Upper lobe of left lung (tissue), 6 donors: ENCODE results near the gene HTR1D. TPM values are rescaled to one million over a fixed set of nuclear protein-coding genes. Genes with fewer than 3 reads are reported as not detected.
"Not testable (repeated sequence)": the region's sequence is repeated elsewhere in the genome, so short reads cannot be mapped to it uniquely, and the experiment has no call there.

Experiments
- ATAC-seq, 2 donors: fragments of 200-7000 bp; cut with Tn5 transposase; one replicate each; pipeline ENCODE4 v1.9.1; 2022; ENCODE audit warnings: mild to moderate bottlenecking in 2 of 2, moderate library complexity in 2 of 2; ENCODE audit not compliant: low FRiP score in 2 of 2
- DNase-seq, 2 donors: peaks; one replicate each; pipeline ENCODE4 v3.0.0-alpha.2; 2019 to 2020
- H3K27ac ChIP-seq, 4 donors: fragments of 200-600 bp; sonication (generic); one replicate each; pipeline ENCODE4 v1.5.1; 2016 to 2019
- H3K27me3 ChIP-seq, 4 donors: fragments of 200-600 bp; sonication (generic); one replicate each; pipeline ENCODE4 v1.5.1; 2017 to 2019
- H3K36me3 ChIP-seq, 4 donors: fragments of 200-600 bp; sonication (generic); one replicate each; pipeline ENCODE4 v1.5.1; 2016 to 2019
- H3K4me1 ChIP-seq, 4 donors: fragments of 200-600 bp; sonication (generic); one replicate each; pipeline ENCODE4 v1.5.1; 2018 to 2019
- H3K4me3 ChIP-seq, 4 donors: fragments of 200-600 bp; sonication (generic); one replicate each; pipeline ENCODE4 v1.5.1; 2017 to 2019; ENCODE audit warnings: mild to moderate bottlenecking in 2 of 4, moderate library complexity in 1 of 4
- H3K9me3 ChIP-seq, 4 donors: fragments of 200-600 bp; sonication (generic); one replicate each; pipeline ENCODE4 v1.5.1; 2018 to 2019
- EP300 ChIP-seq, 4 donors: sonication (generic); formaldehyde crosslinking; IDR thresholded peaks; one replicate each; pipeline ENCODE4 v1.5.1; 2017; ENCODE audit warnings: antibody characterized with exemption in 4 of 4, control low read depth in 2 of 4
- POLR2A ChIP-seq, 4 donors: fragments of 450-650 bp; IDR thresholded peaks; one replicate each; pipeline ENCODE4 v1.5.1; 2016 to 2017; ENCODE audit warnings: antibody characterized with exemption in 4 of 4, mild to moderate bottlenecking in 2 of 4
- POLR2AphosphoS5 ChIP-seq, 2 donors: sonication (generic); formaldehyde crosslinking; IDR thresholded peaks; one replicate each; pipeline ENCODE4 v1.5.1; 2017; ENCODE audit warnings: antibody characterized with exemption in 2 of 2
- WGBS, 2 donors: methylation state at CpG; one replicate each; pipeline ENCODE4 v1.1.5; 2017 to 2018; 5-methylcytosine and 5-hydroxymethylcytosine counted together
- total RNA-seq, 6 donors: library from RNA; depleted of rRNA in 4 of 6; stranded (reverse); fragments of >200 nt in 4 of 6; gene quantifications; one replicate each; pipeline versions ENCODE4 v1.1.0 to v1.2.1, GENCODE V29; 2016 to 2021
- TF ChIP-seq, protein P1 (sequence below), 6 experiments: fragments of 450-650 bp in 4 of 6; fragments of 200-600 bp in 2 of 6; sonication (generic) in 2 of 6; IDR thresholded peaks; one replicate each; pipeline ENCODE4 v1.5.1; 2016 to 2019; ENCODE audit warnings: antibody characterized with exemption in 6 of 6
- donor health status: DM: no; HTN: no; CAD: no; lungs with moderate emphysema.
- donor health status: DM: no; HTN: yes; CAD: no; lungs with severe emphysema.

HTR1D gene
- total RNA-seq, 6 donors from 2014 or later, result 0.20 to 0.51 (median 0.46) TPM; not detected in 3

DNA sequence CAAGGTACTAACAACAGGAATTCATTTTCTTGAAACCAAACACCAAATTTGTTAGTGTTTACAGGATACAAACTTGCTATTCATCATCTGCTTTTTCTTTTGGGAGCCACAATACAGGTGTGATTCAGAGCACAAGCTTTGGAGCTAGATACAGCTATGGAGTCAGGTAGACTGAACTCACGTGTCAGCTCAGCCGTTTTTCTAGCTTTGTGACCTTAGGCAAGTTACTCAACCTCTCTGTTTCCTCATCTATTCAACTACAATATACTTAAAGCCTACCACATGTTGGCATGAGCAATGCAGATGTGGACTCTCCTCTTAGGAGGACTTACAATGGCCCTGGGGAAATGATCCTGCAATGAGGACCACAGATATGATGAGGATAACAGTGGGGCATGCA is 6.3 kb downstream of the HTR1D start:
- H3K4me3 ChIP-seq, result no peak overlapping the region
- H3K27ac ChIP-seq, result no peak overlapping the region
- TF ChIP-seq, protein P1, sequence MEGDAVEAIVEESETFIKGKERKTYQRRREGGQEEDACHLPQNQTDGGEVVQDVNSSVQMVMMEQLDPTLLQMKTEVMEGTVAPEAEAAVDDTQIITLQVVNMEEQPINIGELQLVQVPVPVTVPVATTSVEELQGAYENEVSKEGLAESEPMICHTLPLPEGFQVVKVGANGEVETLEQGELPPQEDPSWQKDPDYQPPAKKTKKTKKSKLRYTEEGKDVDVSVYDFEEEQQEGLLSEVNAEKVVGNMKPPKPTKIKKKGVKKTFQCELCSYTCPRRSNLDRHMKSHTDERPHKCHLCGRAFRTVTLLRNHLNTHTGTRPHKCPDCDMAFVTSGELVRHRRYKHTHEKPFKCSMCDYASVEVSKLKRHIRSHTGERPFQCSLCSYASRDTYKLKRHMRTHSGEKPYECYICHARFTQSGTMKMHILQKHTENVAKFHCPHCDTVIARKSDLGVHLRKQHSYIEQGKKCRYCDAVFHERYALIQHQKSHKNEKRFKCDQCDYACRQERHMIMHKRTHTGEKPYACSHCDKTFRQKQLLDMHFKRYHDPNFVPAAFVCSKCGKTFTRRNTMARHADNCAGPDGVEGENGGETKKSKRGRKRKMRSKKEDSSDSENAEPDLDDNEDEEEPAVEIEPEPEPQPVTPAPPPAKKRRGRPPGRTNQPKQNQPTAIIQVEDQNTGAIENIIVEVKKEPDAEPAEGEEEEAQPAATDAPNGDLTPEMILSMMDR (IDR thresholded peaks at IDR 0.05), result no peak
- TF ChIP-seq POLR2AphosphoS5 (IDR thresholded peaks at IDR 0.05) (no peak), POLR2A (IDR thresholded peaks at IDR 0.05) (no peak), EP300 (IDR thresholded peaks at IDR 0.05) (no peak)
- 60 to 72% methylated on average over 2 of the region's 2 CpGs for WGBS, 2 donors
- no peaks in the 10 kb centered on the region for H3K4me1 ChIP-seq
- no peaks in the 10 kb centered on the region for H3K36me3 ChIP-seq
- ATAC-seq (no peak), DNase-seq (no peak)
- H3K27me3 ChIP-seq, result peaks cover 0 to 2% (median 0%) of the 10 kb centered on the region in 4 donors
- no peaks in the 10 kb centered on the region for H3K9me3 ChIP-seq

GRCh38 chr1:23210351-23210785 is 6.9 kb downstream of the HTR1D start:
- TF ChIP-seq POLR2A (IDR thresholded peaks at IDR 0.05) (no peak), POLR2AphosphoS5 (IDR thresholded peaks at IDR 0.05) (no peak), EP300 (IDR thresholded peaks at IDR 0.05) (no peak)
- TF ChIP-seq, protein P1 (IDR thresholded peaks at IDR 0.05), result no peak
- Histone ChIP-seq H3K9me3 (no peaks in the 10 kb centered on the region), H3K27ac (no peak overlapping the region), H3K36me3 (no peaks in the 10 kb centered on the region), H3K27me3 (peaks cover 0 to under 1% (median 0%) of the 10 kb centered on the region in 4 donors), H3K4me3 (no peak overlapping the region), H3K4me1 (no peaks in the 10 kb centered on the region)
- WGBS, 2 donors, result 39 to 56% methylated on average over 2 to 6 of the region's 6 CpGs
- no peak for ATAC-seq
- no peak for DNase-seq

- no peak for ATAC-seq
- H3K36me3 ChIP-seq, result no peaks in the 10 kb centered on the region
- 68 to 70% methylated on average over 4 of the region's 4 CpGs for WGBS, 2 donors
- H3K27ac ChIP-seq, result no peak overlapping the region
- H3K27me3 ChIP-seq, result no peaks in the 10 kb centered on the region
- H3K4me1 ChIP-seq, result no peaks in the 10 kb centered on the region
- TF ChIP-seq, protein P1 (IDR thresholded peaks at IDR 0.05), result no peak
- TF ChIP-seq EP300 (IDR thresholded peaks at IDR 0.05) (no peak), POLR2AphosphoS5 (IDR thresholded peaks at IDR 0.05) (no peak), POLR2A (IDR thresholded peaks at IDR 0.05) (no peak)
- no peak for DNase-seq
- H3K9me3 ChIP-seq, result no peaks in the 10 kb centered on the region
- H3K4me3 ChIP-seq, result no peak overlapping the region
Measured at GRCh38 chr1:23209770-23210169, 7.5 kb downstream of the HTR1D start.

- WGBS, 2 donors, result 91 to 94% methylated on average over 2 of the region's 2 CpGs
- H3K4me1 ChIP-seq, result no peaks in the 10 kb centered on the region
- TF ChIP-seq POLR2A (IDR thresholded peaks at IDR 0.05), result no peak
- TF ChIP-seq EP300 (IDR thresholded peaks at IDR 0.05), result no peak
- TF ChIP-seq, protein P1 (IDR thresholded peaks at IDR 0.05), result no peak
- TF ChIP-seq POLR2AphosphoS5 (IDR thresholded peaks at IDR 0.05), result no peak
Measured at GRCh38 chr1:23208527-23208926, 8.8 kb downstream of the HTR1D start.

GRCh38 chr1:23207733-23208132 is 9.6 kb downstream of the HTR1D start:
- H3K4me1 ChIP-seq, H3K27ac ChIP-seq, DNase-seq, H3K4me3 ChIP-seq, H3K9me3 ChIP-seq, H3K27me3 ChIP-seq, H3K36me3 ChIP-seq, ATAC-seq: not testable (repeated sequence)
- 90 to 94% methylated on average over 8 of the region's 8 CpGs for WGBS, 2 donors

More at GRCh38 chr1:23208527-23208926, 8.8 kb downstream of the HTR1D start:
- DNase-seq (no peak), ATAC-seq (no peak)
- no peaks in the 10 kb centered on the region for H3K27me3 ChIP-seq
- no peak overlapping the region for H3K27ac ChIP-seq
- H3K9me3 ChIP-seq, result no peaks in the 10 kb centered on the region
- no peak overlapping the region for H3K4me3 ChIP-seq
- H3K36me3 ChIP-seq, result no peaks in the 10 kb centered on the region
